Activated T-helper 2 cell treated with anti-CD3 and anti-CD28 coated beads, Interferon-gamma antibody, Interleukin-2, Interleukin-4, amounts not matched to agents 10 μg/mL and 5 μg/mL and 100 μg/mL, durations not matched to agents 14 hours and 24 hours and 36 hours (primary cell): ENCODE data around the gene GARIN5B. TPM values are rescaled to one million over a fixed set of nuclear protein-coding genes. Genes with fewer than 3 reads are reported as not detected.
"Not testable (repeated sequence)": the region's sequence is repeated elsewhere in the genome, so short reads cannot be mapped to it uniquely, and the experiment has no call there.

Experiments
- DNase-seq: peaks from one replicate; pipeline ENCODE4 v3.0.0; 2021; ENCODE audit warnings: low spot score
- H3K27ac Mint-ChIP-seq: one replicate; pipeline ENCODE4 v1.8.0; 2021; ENCODE audit warnings: mixed read lengths
- H3K27me3 Mint-ChIP-seq: one replicate; pipeline ENCODE4 v1.8.0; 2021; ENCODE audit warnings: low read depth, mixed read lengths
- H3K36me3 Mint-ChIP-seq: one replicate; pipeline ENCODE4 v1.8.0; 2021; ENCODE audit warnings: low read depth, mixed read lengths
- H3K4me1 Mint-ChIP-seq: one replicate; pipeline ENCODE4 v1.8.0; 2021; ENCODE audit warnings: low read depth, mixed read lengths
- H3K4me3 Mint-ChIP-seq: one replicate; pipeline ENCODE4 v1.8.0; 2021; ENCODE audit warnings: low read depth, mild to moderate bottlenecking, moderate library complexity, mixed read lengths
- H3K9me3 Mint-ChIP-seq: one replicate; pipeline ENCODE4 v1.8.0; 2021; ENCODE audit warnings: mixed read lengths
- intact Hi-C: fragments of 100-400 bp; cut with micrococcal nuclease; formaldehyde crosslinking; loops from one replicate; pipeline ENCODE4 v1.15.1; 2023
- total RNA-seq: library from RNA; stranded (reverse); gene quantifications from 2 replicates; pipeline ENCODE4 v1.2.3, GENCODE V29; 2022

The GARIN5B gene
- total RNA-seq, 1 donor from 2014 or later: not detected

DNA sequence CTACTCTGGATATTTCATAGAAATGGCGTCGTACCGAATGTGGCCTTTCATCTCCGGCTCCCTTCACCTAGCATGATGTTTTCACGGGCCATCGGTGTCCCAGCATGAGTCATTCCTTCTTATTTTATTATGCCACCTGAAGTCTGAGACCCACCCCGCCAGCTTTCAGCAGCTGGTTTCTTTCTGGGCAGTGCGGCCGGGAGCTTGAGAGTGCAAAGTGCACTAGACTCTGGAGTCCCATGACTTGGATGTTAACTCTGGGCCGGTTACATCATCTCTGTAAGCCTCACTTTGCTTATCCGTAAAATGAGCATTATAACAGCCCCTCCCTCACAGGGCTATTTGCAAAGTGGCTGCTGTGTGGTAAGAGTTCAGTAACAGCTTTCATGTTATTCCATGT, 29.2 kb downstream of the GARIN5B start:
- Mint-ChIP-seq H3K4me1 (peaks cover 5% of the 10 kb centered on the region), H3K27me3 (peaks cover 7% of the 10 kb centered on the region), H3K4me3 (no peak overlapping the region), H3K36me3 (no peaks in the 10 kb centered on the region), H3K9me3 (no peaks in the 10 kb centered on the region), H3K27ac (no peak overlapping the region)
- intact Hi-C loops: no loop called here
- DNase-seq: no peak

DNA sequence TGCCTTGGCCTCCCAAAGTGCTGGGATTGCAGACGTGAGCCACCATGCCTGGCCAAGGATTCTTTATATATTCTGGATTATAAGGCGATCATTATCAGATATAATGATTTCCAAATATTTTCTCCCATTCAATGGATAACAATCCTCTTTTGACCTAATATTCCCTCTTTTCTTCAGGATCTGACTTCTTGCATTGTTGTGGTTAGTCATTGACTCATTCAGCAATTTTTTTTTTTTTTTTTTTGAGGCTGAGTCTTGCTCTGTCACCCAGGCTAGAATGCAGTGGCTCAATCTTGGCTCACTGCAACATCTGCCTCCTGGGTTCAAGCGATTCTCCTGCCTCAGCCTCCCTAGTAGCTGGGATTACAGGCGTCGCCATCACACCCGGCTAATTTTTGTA, 33.3 kb downstream of the GARIN5B start:
- H3K4me3 Mint-ChIP-seq, intact Hi-C loops: not testable (repeated sequence)

DNA sequence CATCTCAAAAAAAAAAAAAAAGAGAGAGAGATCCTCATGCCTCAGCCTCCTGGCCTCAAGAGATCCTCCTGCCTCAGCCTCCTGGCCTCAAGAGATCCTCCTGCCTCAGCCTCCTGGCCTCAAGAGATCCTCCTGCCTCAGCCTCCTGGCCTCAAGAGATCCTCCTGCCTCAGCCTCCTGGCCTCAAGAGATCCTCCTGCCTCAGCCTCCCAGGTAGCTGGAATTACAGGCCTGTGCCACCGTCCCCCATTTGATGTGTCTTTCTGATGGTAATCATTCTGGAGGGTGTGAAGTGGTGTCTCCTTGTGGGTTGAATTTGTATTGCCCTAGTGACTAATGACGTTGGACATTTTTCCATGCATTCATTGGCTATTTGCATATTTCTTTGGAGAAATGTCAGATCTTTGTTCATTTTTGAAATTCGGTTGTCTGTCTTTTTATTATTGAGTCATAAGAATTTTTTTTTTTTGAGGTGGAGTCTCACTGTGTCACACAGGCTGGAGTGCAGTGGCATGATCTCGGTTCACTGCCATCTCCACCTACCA, 34.2 kb downstream of the GARIN5B start:
- H3K9me3 Mint-ChIP-seq, DNase-seq, H3K4me3 Mint-ChIP-seq, H3K4me1 Mint-ChIP-seq, H3K27ac Mint-ChIP-seq, intact Hi-C loops, H3K27me3 Mint-ChIP-seq, H3K36me3 Mint-ChIP-seq: not testable (repeated sequence)

More for the DNA sequence above, 33.3 kb downstream of the GARIN5B start:
- H3K27ac Mint-ChIP-seq, H3K4me1 Mint-ChIP-seq, H3K27me3 Mint-ChIP-seq, H3K36me3 Mint-ChIP-seq, DNase-seq, H3K9me3 Mint-ChIP-seq: not testable (repeated sequence)

DNA sequence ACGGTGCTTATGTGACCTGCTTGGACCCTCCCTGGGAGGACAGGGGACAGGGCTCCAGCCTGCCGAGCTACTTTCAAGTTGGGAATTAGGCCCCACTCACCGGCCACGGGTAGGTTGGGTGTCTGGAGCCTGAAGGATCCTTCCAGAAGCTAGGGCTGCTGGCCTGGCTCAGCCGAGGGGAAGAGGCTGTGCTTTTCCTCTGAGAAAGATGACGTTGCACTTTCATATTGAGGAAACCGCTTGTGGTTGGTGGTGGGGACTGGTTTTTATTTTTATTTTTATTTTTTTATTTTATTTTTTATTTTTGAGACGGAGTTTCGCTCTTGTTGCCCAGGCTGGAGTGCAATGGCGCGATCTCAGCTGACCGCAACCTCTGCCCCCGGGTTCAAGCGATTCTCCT, 37.9 kb downstream of the GARIN5B start, which contains the start of gene TMEM150B:
TMEM150B (minus strand) TSS at position 170 of the 400 bp plus-strand sequence. CDS start 4,305 bp downstream, outside the sequence.
- Mint-ChIP-seq H3K27ac (no peak within 1 kb of the TSS), H3K36me3 (no peaks in the 10 kb centered on the region), H3K27me3 (peaks cover 7% of the 10 kb centered on the region), H3K4me1 (peaks cover 4% of the 10 kb centered on the region), H3K9me3 (no peaks in the 10 kb centered on the region), H3K4me3 (no peak within 1 kb of the TSS)
- DNase-seq: no peak
- intact Hi-C loops: no loop called here

DNA sequence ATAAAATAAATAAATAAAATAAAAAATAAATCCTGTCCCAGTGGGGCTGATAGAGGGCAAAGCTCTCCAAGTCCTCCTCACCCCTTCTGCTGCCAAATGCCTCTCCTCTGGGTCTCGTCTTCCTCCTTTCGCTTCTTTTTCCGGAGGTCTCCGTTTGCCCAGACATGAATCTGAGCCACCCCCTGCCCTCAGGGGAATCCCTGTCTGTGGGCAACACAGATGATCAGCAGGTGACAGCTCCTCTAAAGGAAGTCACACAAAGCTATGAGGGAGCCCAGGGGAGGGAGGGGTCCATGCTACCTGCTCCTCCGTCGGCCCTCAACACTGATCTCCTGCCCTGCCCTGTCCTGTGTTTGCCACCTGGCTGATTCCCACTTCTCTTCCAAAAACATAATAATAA, 38.4 kb downstream of the GARIN5B start:
- Mint-ChIP-seq H3K4me3 (no peak overlapping the region), H3K4me1 (peaks cover 4% of the 10 kb centered on the region)

DNA sequence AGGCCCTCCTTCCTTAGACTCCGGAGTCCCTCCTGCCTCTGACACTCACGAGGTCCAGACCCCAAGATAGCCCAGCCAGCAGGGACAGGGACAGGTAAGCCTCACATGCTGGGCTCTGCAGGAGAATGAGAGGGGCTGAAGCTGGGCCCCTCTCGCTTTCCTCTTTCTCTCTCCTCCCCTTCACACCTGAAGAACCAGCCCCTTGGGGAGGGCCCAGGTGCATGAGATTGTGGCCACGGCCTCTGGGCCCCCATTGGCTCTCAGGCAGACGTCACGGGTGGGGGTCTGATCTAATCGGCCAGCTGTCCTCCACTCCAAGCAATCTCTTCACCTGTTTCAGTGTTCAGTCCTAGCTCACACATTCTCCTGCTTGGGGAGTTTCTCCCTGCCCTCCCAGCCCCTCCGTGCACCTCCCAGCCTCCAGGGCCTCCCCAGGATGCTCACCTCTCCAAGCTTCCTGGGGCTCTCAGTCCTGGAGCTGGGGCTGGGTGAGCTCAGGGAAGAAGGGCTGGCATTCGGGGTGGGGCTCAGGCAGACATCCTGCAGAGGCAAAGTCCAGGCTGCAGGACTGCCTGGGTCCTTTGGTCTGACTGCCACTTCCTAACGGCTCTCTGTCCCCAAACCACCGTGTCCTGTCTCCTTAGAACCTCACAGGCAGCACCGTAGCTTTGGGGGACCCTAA, 40.7 kb downstream of the GARIN5B start:
- Mint-ChIP-seq H3K36me3 (no peaks in the 10 kb centered on the region), H3K4me1 (peaks cover 4% of the 10 kb centered on the region), H3K9me3 (no peaks in the 10 kb centered on the region), H3K4me3 (no peak overlapping the region), H3K27ac (no peak overlapping the region), H3K27me3 (peaks cover 6% of the 10 kb centered on the region)
- intact Hi-C loops: no loop called here
- DNase-seq: no peak

More for the DNA sequence above, 38.4 kb downstream of the GARIN5B start:
- DNase-seq: no peak
- H3K27ac Mint-ChIP-seq: no peak overlapping the region
- H3K36me3 Mint-ChIP-seq: no peaks in the 10 kb centered on the region
- intact Hi-C loops: no loop called here
- no peaks in the 10 kb centered on the region for H3K9me3 Mint-ChIP-seq
- H3K27me3 Mint-ChIP-seq: peaks cover 7% of the 10 kb centered on the region

DNA sequence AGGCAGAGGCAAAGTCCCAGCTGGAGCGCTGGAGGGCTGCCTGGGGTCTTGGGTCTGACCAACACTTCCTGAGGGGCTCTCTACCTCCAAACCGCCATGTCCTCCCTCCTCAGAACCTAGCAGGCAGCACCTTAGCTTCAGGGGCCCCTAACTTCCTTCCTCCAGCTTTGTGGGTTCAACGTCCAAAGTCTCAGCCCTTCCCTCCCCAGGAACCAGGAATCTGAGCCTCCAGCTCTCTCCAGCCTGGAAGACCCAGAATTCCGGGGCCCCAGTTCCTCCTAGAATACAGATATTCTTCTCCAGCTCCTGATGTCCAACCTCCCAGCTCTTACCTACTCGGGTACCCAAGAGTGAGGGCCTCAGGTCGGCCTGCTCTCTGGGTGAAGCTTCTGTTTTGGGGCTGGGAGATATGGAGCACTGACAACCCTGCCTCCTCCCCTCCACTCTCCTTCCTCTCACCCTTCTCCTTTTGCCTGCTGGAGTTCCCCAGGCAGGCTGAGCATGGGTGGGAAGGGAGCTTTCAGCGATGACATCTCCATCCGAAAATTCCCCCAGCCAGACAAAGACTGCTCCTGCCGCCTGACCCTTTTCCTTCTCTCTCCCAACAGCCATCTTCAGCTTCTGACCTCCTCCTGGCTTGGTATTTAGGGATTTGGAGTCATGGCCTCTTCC, 41.5 kb downstream of the GARIN5B start:
- intact Hi-C loops: no loop called here
- Mint-ChIP-seq H3K27ac (no peak overlapping the region), H3K9me3 (no peaks in the 10 kb centered on the region), H3K27me3 (peaks cover 6% of the 10 kb centered on the region), H3K4me1 (peaks cover 4% of the 10 kb centered on the region), H3K36me3 (no peaks in the 10 kb centered on the region), H3K4me3 (no peak overlapping the region)
- DNase-seq: no peak

DNA sequence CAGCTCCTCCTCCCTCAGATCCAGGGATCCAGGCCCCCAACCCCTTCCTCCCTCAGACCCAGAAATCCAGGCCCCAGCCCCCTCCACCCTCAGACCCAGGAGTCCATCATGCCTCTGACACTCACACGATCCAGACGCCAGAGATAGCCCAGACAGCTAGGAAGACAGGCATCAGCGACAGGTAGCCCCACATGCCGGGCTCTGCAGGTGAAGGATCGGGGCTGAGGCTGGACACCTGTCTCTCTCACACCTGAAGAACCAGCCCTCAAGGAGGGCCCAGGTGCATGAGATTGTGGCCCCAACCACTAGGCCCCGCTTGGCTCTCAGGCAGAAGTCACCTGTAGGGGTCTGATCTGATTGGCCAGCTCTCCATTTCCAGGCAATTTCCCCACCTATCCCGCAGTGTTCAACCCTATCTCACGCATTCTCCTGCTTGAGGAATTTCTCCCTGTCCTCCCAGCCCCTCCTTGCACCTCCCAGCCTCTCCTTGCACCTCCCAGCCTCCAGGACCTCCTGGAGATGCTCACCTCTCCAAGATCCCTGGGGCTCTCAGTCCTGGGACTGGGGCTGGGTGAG, 42.1 kb downstream of the GARIN5B start:
- intact Hi-C loops: no loop called here
- DNase-seq: no peak
- Mint-ChIP-seq H3K4me1 (peaks cover 4% of the 10 kb centered on the region), H3K27ac (no peak overlapping the region), H3K4me3 (no peak overlapping the region), H3K9me3 (no peaks in the 10 kb centered on the region), H3K36me3 (no peaks in the 10 kb centered on the region), H3K27me3 (peaks cover 6% of the 10 kb centered on the region)

DNA sequence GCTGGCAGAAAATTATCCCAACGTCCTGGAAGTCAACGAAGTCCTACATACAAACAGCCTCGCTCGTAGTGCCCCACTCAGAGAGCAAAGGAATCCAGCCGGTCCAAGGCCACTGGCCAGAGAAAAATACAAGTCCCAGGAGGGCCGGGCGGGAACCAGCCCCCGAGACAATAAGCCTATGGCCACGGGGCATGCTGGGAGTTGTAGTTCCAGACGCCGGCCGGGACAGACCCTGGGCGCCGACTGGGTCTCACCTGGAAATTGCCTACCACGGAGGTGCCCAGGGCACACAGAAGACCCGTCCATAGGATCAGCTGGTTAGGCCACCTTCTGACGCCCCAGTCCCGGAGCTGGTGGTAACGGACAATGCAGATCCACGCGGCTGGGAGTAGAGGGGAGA, 43.3 kb downstream of the GARIN5B start:
- Mint-ChIP-seq H3K9me3 (no peaks in the 10 kb centered on the region), H3K36me3 (no peaks in the 10 kb centered on the region), H3K27ac (no peak overlapping the region), H3K27me3 (peaks cover 6% of the 10 kb centered on the region), H3K4me1 (no peaks in the 10 kb centered on the region), H3K4me3 (no peak overlapping the region)
- no peak for DNase-seq
- intact Hi-C loops: no loop called here

DNA sequence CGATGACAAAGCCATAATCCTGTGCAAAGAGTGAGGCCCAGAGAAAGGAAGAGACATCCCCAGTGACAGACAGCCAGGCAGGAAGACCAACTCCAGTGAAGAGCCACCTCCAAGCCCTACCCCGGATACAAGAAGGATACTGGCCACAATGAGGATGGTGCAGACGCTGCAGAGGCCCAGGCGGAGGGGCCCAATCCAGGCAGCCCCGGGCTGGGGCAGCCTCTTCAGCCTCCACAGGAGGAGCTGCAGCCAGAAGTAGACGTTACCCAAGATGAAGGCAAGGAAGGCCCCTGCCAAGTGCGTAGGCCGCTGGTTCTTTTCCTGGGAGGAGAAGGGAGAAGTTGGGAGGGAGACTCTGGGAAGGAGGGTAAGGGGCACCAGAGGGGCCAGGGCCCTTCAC, 46.4 kb downstream of the GARIN5B start:
- intact Hi-C loops: no loop called here
- no peaks in the 10 kb centered on the region for H3K36me3 Mint-ChIP-seq
- H3K4me1 Mint-ChIP-seq: no peaks in the 10 kb centered on the region
- no peak for DNase-seq
- no peak overlapping the region for H3K27ac Mint-ChIP-seq
- H3K27me3 Mint-ChIP-seq: no peaks in the 10 kb centered on the region
- no peak overlapping the region for H3K4me3 Mint-ChIP-seq
- H3K9me3 Mint-ChIP-seq: no peaks in the 10 kb centered on the region

DNA sequence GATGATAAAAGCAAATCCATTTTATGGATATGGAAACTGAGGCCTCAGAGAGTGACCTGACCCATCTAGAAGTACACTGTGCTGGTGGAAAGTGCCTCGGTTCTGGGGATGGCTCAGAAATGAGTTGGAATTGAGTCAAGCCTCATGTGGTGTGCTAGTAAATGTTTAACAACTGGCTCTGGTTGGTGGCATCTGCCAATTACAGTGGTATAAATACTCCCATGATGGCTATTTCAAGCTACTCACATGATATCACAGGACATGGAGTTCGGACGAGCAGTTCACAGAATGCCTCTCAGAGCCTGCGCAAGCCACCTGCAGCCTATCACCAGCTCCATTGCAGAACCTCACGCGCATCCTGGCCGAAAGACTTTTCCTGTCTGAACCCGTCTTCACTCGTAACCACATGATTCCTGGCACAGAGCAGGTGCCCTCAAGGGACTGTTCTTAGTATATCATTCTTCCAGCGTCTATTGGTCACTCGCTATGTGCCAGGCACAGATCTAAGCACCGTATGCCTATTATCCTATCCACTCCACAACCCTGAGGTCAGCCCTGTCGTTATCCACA, 47.0 kb downstream of the GARIN5B start:
- intact Hi-C loops: no loop called here
- no peak overlapping the region for H3K4me3 Mint-ChIP-seq
- no peak overlapping the region for H3K27ac Mint-ChIP-seq
- H3K36me3 Mint-ChIP-seq: no peaks in the 10 kb centered on the region
- no peak for DNase-seq
- H3K27me3 Mint-ChIP-seq: no peaks in the 10 kb centered on the region
- H3K9me3 Mint-ChIP-seq: no peaks in the 10 kb centered on the region
- no peaks in the 10 kb centered on the region for H3K4me1 Mint-ChIP-seq

DNA sequence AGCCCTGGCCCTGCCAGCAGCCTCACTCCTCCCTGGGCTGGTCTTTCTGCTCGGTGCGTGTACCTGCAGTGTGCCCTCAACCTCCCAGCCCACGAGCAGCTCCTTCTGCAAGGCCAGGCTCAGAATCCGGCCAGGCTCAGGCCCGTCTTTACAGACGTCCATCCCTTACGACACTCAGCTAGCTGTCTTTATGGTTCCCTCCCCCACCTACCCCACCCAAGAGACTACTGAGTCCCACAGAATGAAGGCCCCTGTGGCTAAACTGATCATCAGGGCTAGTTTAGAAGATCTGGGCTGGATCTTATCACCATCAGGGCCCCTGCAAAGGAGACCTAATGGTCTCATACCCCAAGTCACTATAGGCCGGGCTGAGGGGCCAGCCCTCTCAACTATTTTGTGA, 48.7 kb downstream of the GARIN5B start:
- intact Hi-C loops: no loop called here
- H3K27ac Mint-ChIP-seq: no peak overlapping the region
- no peak overlapping the region for H3K4me3 Mint-ChIP-seq
- H3K4me1 Mint-ChIP-seq: no peaks in the 10 kb centered on the region
- H3K27me3 Mint-ChIP-seq: no peaks in the 10 kb centered on the region
- no peak for DNase-seq
- H3K36me3 Mint-ChIP-seq: no peaks in the 10 kb centered on the region
- no peaks in the 10 kb centered on the region for H3K9me3 Mint-ChIP-seq
